Body of pancreas (tissue), 4 donors: ENCODE measurements around the gene ERAS. TPM values are rescaled to one million over a fixed set of nuclear protein-coding genes. Genes with fewer than 3 reads are reported as not detected.

Source experiments
- ATAC-seq: fragments of 150-250 bp; one replicate; pipeline ENCODE4 v1.9.1; 2016
- DNase-seq, 4 donors: peaks; one replicate each; pipeline ENCODE4 v3.0.0-alpha.2; 2019
- H3K27ac ChIP-seq, 4 donors: fragments of 200-600 bp; sonication (generic); 1 replicate in 3 of 4; 2 replicates in 1 of 4; pipeline versions ENCODE4 v1.5.1 to v1.6.1; 2016 to 2019; ENCODE audit warnings: mild to moderate bottlenecking in 1 of 4, mixed read lengths in 1 of 4, moderate library complexity in 1 of 4
- H3K27me3 ChIP-seq, 2 donors: fragments of 200-600 bp; sonication (generic); one replicate each; pipeline ENCODE4 v1.6.0; 2016; ENCODE audit warnings: mild to moderate bottlenecking in 1 of 2
- H3K36me3 ChIP-seq, 2 donors: fragments of 200-600 bp; sonication (generic); replicated peaks in 1 of 2; 2 replicates each; pipeline ENCODE4 v1.5.1; 2016; ENCODE audit warnings: low read depth in 2 of 2; ENCODE audit not compliant: insufficient read depth in 1 of 2
- H3K4me1 ChIP-seq: fragments of 200-600 bp; sonication (generic); one replicate; pipeline ENCODE4 v1.6.0; 2016
- H3K4me3 ChIP-seq, 2 donors: fragments of 200-600 bp; sonication (generic); 1 replicate in 1 of 2; 2 replicates in 1 of 2; pipeline ENCODE4 v1.5.1; 2016 to 2019
- H3K9me3 ChIP-seq, 3 donors: fragments of 200-600 bp; sonication (generic); 1 replicate in 2 of 3; 2 replicates in 1 of 3; pipeline ENCODE4 v1.5.1; 2016
- CTCF ChIP-seq, 7 experiments: fragments of 450-650 bp in 4 of 7; fragments of 200-600 bp in 3 of 7; sonication (generic) in 3 of 7; IDR thresholded peaks; one replicate each; pipeline ENCODE4 v1.5.1; 2016 to 2019; ENCODE audit warnings: antibody characterized with exemption in 7 of 7
- POLR2A ChIP-seq, 3 donors: fragments of 450-650 bp; IDR thresholded peaks; one replicate each; pipeline ENCODE4 v1.6.1; 2016; ENCODE audit warnings: antibody characterized with exemption in 3 of 3, mild to moderate bottlenecking in 2 of 3
- WGBS, 2 donors: methylation state at CpG; one replicate each; pipeline ENCODE4 v1.1.5; 2017; 5-methylcytosine and 5-hydroxymethylcytosine counted together
- intact Hi-C: fragments of 100-400 bp; cut with DNase I; formaldehyde crosslinking; loops from one replicate; pipeline ENCODE4 v1.15.1; 2023
- total RNA-seq, 2 donors: library from RNA; depleted of rRNA; stranded (reverse); fragments of >200 nt; gene quantifications; one replicate each; pipeline ENCODE4 v1.1.0, GENCODE V29; 2016

ERAS gene
- total RNA-seq, 2 donors from 2014 or later: not detected

GRCh38 chrX:48782216-48782615 lies 44.1 kb upstream of the ERAS start:
- no peak for TF ChIP-seq POLR2A (IDR thresholded peaks at IDR 0.05)
- no peak for TF ChIP-seq CTCF (IDR thresholded peaks at IDR 0.05)
- H3K9me3 ChIP-seq: no peaks in the 10 kb centered on the region
- intact Hi-C loops: no loop called here
- no peak overlapping the region for H3K27ac ChIP-seq
- H3K36me3 ChIP-seq: no peaks in the 10 kb centered on the region
- H3K4me1 ChIP-seq: no peaks in the 10 kb centered on the region
- WGBS, 2 donors: 67 to 79% methylated on average over 2 of the region's 2 CpGs
- ATAC-seq (no peak), DNase-seq (no peak)
- no peak overlapping the region for H3K4me3 ChIP-seq
- no peaks in the 10 kb centered on the region for H3K27me3 ChIP-seq

DNA sequence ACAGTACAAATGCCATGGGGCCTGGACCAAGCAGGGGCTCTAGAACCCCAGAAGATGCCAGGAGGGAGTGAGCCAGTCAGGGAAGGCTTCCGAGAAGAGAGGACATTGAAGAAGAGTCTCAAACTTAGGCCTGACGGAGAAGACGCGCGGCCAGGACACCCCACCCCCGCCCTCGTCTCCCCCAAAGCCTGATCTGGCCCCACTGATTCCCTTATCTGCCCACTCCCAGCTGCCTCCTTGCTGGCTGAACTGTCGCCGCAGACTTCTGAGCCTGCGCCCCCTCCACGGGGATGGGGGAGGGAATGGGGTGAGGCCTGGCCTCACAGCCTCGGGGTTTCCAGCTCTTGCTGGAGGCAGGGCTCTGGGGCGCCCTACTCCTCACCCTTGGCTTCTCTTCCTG lies 43.5 kb upstream of the ERAS start:
- no peaks in the 10 kb centered on the region for H3K27me3 ChIP-seq

GRCh38 chrX:48784726-48785125 lies 41.6 kb upstream of the ERAS start:
- H3K9me3 ChIP-seq: no peaks in the 10 kb centered on the region
- H3K27me3 ChIP-seq: no peaks in the 10 kb centered on the region
- no peak for DNase-seq
- no peaks in the 10 kb centered on the region for H3K4me1 ChIP-seq
- H3K4me3 ChIP-seq: no peak overlapping the region
- intact Hi-C loops: no loop called here
- no peaks in the 10 kb centered on the region for H3K36me3 ChIP-seq
- WGBS, 2 donors: 45 to 50% methylated on average over 2 to 3 of the region's 3 CpGs
- no peak for TF ChIP-seq CTCF (IDR thresholded peaks at IDR 0.05)
- TF ChIP-seq POLR2A (IDR thresholded peaks at IDR 0.05): no peak
- H3K27ac ChIP-seq: no peak overlapping the region
- no peak for ATAC-seq

More for the DNA sequence above, 43.5 kb upstream of the ERAS start:
- H3K4me3 ChIP-seq: no peak overlapping the region
- DNase-seq (no peak), ATAC-seq (no peak)
- TF ChIP-seq POLR2A (IDR thresholded peaks at IDR 0.05) (no peak), CTCF (IDR thresholded peaks at IDR 0.05) (no peak)
- 60 to 63% methylated on average over 1 to 5 of the region's 13 CpGs for WGBS, 2 donors
- no peaks in the 10 kb centered on the region for H3K4me1 ChIP-seq
- no peaks in the 10 kb centered on the region for H3K9me3 ChIP-seq
- intact Hi-C loops: no loop called here
- no peak overlapping the region for H3K27ac ChIP-seq
- no peaks in the 10 kb centered on the region for H3K36me3 ChIP-seq

- H3K4me3 ChIP-seq: no peak overlapping the region
- H3K9me3 ChIP-seq: no peaks in the 10 kb centered on the region
- no peak for DNase-seq
- H3K4me1 ChIP-seq: no peaks in the 10 kb centered on the region
- H3K36me3 ChIP-seq: no peaks in the 10 kb centered on the region
- no CpG with 5 or more reads among the region's 1 CpG for WGBS, 2 donors
- no peaks in the 10 kb centered on the region for H3K27me3 ChIP-seq
- H3K27ac ChIP-seq: no peak overlapping the region
- intact Hi-C loops: no loop called here
- ATAC-seq: no peak
- TF ChIP-seq CTCF (IDR thresholded peaks at IDR 0.05) (no peak), POLR2A (IDR thresholded peaks at IDR 0.05) (no peak)
Observed at GRCh38 chrX:48785186-48785539, 41.1 kb upstream of the ERAS start.

- Histone ChIP-seq H3K36me3 (no peaks in the 10 kb centered on the region), H3K27me3 (no peaks in the 10 kb centered on the region), H3K9me3 (no peaks in the 10 kb centered on the region), H3K4me3 (no peak overlapping the region), H3K27ac (no peak overlapping the region), H3K4me1 (no peaks in the 10 kb centered on the region)
- WGBS, 2 donors: 73 to 77% methylated on average over 9 to 12 of the region's 16 CpGs
- no peak for DNase-seq
- TF ChIP-seq POLR2A (IDR thresholded peaks at IDR 0.05) (no peak), CTCF (IDR thresholded peaks at IDR 0.05) (no peak)
- intact Hi-C loops: no loop called here
- ATAC-seq: no peak
Observed at GRCh38 chrX:48785540-48786214, 40.6 kb upstream of the ERAS start.
